Measurements from ENCODE around the gene CRAMP1.

CRAMP1 gene

GRCh38 chr16:1642753-1643152, 30.6 kb downstream of the CRAMP1 start:
- Histone ChIP-seq H3K79me2 (ENCODE audit: low read length) (no peaks in the 10 kb centered on the region), H3K27ac (ENCODE audit: low read length) (no peak overlapping the region), H3F3A (ENCODE audit: insufficient read depth, low read length) (no peaks in the 10 kb centered on the region), H3K9me3 (replicated peaks; ENCODE audit: insufficient read depth, low read length) (no peaks in the 10 kb centered on the region), H3K27me3 (replicated peaks; ENCODE audit: insufficient read depth, low read length) (no peaks in the 10 kb centered on the region), H3K9me2 (replicated peaks; ENCODE audit: insufficient read depth, low read length) (no peaks in the 10 kb centered on the region), H3K4me2 (ENCODE audit: low read depth, low read length) (no peak overlapping the region), H3K9ac (ENCODE audit: low read length) (no peak overlapping the region), H2AFZ (ENCODE audit: low read length) (no peak overlapping the region), H4K20me1 (ENCODE audit: insufficient read depth, low read length) (no peaks in the 10 kb centered on the region), H3K4me1 (ENCODE audit: low read length) (no peaks in the 10 kb centered on the region), H3K4me3 (ENCODE audit: low read length) (no peak overlapping the region), H3K36me3 (replicated peaks; ENCODE audit: insufficient read depth, low read length) (peaks cover 6% of the 10 kb centered on the region; the same call in 1 of the 2 replicates)
- no peak for TF ChIP-seq EZH2phosphoT487 (IDR thresholded peaks at IDR 0.05; ENCODE audit: low read length)
- no peak for TF ChIP-seq CTCF (IDR thresholded peaks at IDR 0.05; ENCODE audit: low read length)
- TF ChIP-seq EZH2 (optimal IDR thresholded peaks at IDR 0.05; ENCODE audit: low read depth, low read length): no peak
- DNase-seq: no peak

- TF ChIP-seq EZH2phosphoT487 (IDR thresholded peaks at IDR 0.05; ENCODE audit: low read length): no peak
- TF ChIP-seq EZH2 (optimal IDR thresholded peaks at IDR 0.05; ENCODE audit: low read depth, low read length): no peak
- no peak for TF ChIP-seq CTCF (IDR thresholded peaks at IDR 0.05; ENCODE audit: low read length)
- Histone ChIP-seq H3K4me2 (ENCODE audit: low read depth, low read length) (no peak overlapping the region), H3K9me3 (replicated peaks; ENCODE audit: insufficient read depth, low read length) (no peaks in the 10 kb centered on the region), H3F3A (ENCODE audit: insufficient read depth, low read length) (no peaks in the 10 kb centered on the region), H3K27ac (ENCODE audit: low read length) (no peak overlapping the region), H3K4me1 (ENCODE audit: low read length) (no peaks in the 10 kb centered on the region), H4K20me1 (ENCODE audit: insufficient read depth, low read length) (no peaks in the 10 kb centered on the region), H3K4me3 (ENCODE audit: low read length) (no peak overlapping the region), H3K9me2 (replicated peaks; ENCODE audit: insufficient read depth, low read length) (no peaks in the 10 kb centered on the region), H3K36me3 (replicated peaks; ENCODE audit: insufficient read depth, low read length) (peaks cover 6% of the 10 kb centered on the region; the same call in 1 of the 2 replicates), H3K9ac (ENCODE audit: low read length) (no peak overlapping the region), H2AFZ (ENCODE audit: low read length) (no peak overlapping the region), H3K79me2 (ENCODE audit: low read length) (no peaks in the 10 kb centered on the region), H3K27me3 (replicated peaks; ENCODE audit: insufficient read depth, low read length) (no peaks in the 10 kb centered on the region)
- DNase-seq: no peak
These were observed 31.4 kb downstream of the CRAMP1 start for GRCh38 chr16:1643521-1643920.

GRCh38 chr16:1645914-1646525, 33.9 kb downstream of the CRAMP1 start:
- TF ChIP-seq EZH2phosphoT487 (IDR thresholded peaks at IDR 0.05; ENCODE audit: low read length): no peak
- TF ChIP-seq CTCF (IDR thresholded peaks at IDR 0.05; ENCODE audit: low read length): no peak
- no peak for TF ChIP-seq EZH2 (optimal IDR thresholded peaks at IDR 0.05; ENCODE audit: low read depth, low read length)
- H3K9me3 ChIP-seq (replicated peaks; ENCODE audit: insufficient read depth, low read length): no peaks in the 10 kb centered on the region
- H3K4me3 ChIP-seq (ENCODE audit: low read length): no peak overlapping the region
- H3K9ac ChIP-seq (ENCODE audit: low read length): no peak overlapping the region
- H3K4me1 ChIP-seq (ENCODE audit: low read length): no peaks in the 10 kb centered on the region
- H3K27ac ChIP-seq (ENCODE audit: low read length): no peak overlapping the region
- H3K79me2 ChIP-seq (ENCODE audit: low read length): no peaks in the 10 kb centered on the region
- no peaks in the 10 kb centered on the region for H3K9me2 ChIP-seq (replicated peaks; ENCODE audit: insufficient read depth, low read length)
- no peaks in the 10 kb centered on the region for H3F3A ChIP-seq (ENCODE audit: insufficient read depth, low read length)
- no peak overlapping the region for H3K4me2 ChIP-seq (ENCODE audit: low read depth, low read length)
- no peak for DNase-seq
- H3K27me3 ChIP-seq (replicated peaks; ENCODE audit: insufficient read depth, low read length): no peaks in the 10 kb centered on the region
- no peaks in the 10 kb centered on the region for H4K20me1 ChIP-seq (ENCODE audit: insufficient read depth, low read length)
- peaks cover 6% of the 10 kb centered on the region; the same call in 1 of the 2 replicates for H3K36me3 ChIP-seq (replicated peaks; ENCODE audit: insufficient read depth, low read length)
- H2AFZ ChIP-seq (ENCODE audit: low read length): no peak overlapping the region
